ES-I3 (cell line): ENCODE measurements around the gene RNLS.

Source experiments
- H3K36me3 ChIP-seq: 2 replicates; pipeline ENCODE4 v1.6.1; 2013; ENCODE audit warnings: mild to moderate bottlenecking, low read length, control low read depth, moderate library complexity; ENCODE audit not compliant: insufficient read depth
- H3K4me1 ChIP-seq: 2 replicates; pipeline ENCODE4 v1.6.1; 2013; ENCODE audit warnings: mild to moderate bottlenecking, control low read depth, low read length; ENCODE audit not compliant: insufficient read depth
- H3K9ac ChIP-seq: 2 replicates; pipeline ENCODE4 v1.6.1; 2013; ENCODE audit warnings: low read depth, mild to moderate bottlenecking, low read length, moderate library complexity
- H3K9me3 ChIP-seq: 2 replicates; pipeline ENCODE4 v1.6.1; 2013; ENCODE audit warnings: mild to moderate bottlenecking, low read length, moderate library complexity; ENCODE audit not compliant: control insufficient read depth, insufficient read depth

Gene RNLS

DNA sequence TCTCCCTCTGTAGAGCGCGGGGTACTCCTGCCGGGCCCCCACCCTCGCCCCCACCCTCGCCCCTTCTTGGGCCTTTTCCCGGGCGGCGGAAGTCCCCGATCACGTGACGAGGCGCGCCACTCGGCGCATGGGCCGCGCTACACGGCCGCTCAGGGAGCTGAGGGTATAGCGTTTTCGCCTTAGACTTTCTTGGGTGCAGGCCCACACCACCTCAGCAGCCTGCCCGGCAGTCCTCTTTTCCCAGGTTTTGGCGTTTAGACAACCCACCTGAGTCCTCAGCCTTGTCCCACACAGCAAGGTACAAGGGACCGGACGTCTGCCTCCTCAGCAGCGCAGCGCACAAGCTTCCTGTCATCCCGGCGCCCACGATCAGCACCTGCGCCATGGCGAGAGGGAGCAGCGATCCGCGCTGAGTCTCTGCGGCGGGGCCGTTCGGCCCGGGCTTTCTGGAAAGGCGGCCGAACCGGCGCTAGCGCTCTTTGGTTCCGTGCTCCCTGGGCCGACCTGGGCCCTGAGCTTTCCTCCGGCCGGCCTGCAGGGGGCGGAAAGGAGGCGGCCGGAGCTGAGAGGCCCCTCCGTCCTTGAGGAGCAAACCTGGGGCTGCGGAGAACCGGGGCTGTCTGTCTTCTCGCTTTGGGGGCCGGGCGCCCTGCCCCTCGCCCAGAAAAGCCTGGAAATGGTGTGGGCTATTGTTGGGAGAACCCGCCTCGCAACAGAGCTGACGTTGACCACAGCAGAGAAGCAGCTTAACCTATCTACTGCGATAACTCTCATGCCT, at the start of gene RNLS:
Gene RNLS, minus strand, starts transcription at position 513 of the 778 bp plus-strand sequence.
- Histone ChIP-seq H3K9me3 (no peaks in the 10 kb centered on the region), H3K9ac (peak within 1 kb of the TSS; percentile 99), H3K36me3 (no peaks in the 10 kb centered on the region), H3K4me1 (no peaks in the 10 kb centered on the region)

DNA sequence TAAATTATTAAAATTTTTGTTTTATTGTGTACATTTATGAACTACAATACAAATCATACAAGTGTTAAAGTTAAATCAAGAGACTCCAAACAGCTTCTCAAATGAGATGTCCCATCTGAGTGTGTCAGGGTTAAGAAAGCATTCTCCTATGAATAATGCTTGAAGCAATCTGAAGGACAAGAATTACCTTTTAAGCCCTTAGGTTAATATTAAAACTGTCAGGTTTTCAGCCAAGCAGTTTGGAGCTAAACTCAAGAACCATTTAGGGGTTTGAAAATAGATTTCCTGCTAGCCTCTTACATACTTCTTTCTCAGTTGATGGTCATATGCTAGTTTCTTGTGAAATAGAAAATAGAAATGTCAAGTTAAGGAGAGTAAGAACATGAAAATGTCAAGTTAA, 41.7 kb upstream of the RNLS start:
- no peaks in the 10 kb centered on the region for H3K36me3 ChIP-seq
- peaks cover 7% of the 10 kb centered on the region; the same call in 1 of the 2 replicates for H3K4me1 ChIP-seq
- H3K9me3 ChIP-seq: no peaks in the 10 kb centered on the region
- H3K9ac ChIP-seq: no peak overlapping the region

DNA sequence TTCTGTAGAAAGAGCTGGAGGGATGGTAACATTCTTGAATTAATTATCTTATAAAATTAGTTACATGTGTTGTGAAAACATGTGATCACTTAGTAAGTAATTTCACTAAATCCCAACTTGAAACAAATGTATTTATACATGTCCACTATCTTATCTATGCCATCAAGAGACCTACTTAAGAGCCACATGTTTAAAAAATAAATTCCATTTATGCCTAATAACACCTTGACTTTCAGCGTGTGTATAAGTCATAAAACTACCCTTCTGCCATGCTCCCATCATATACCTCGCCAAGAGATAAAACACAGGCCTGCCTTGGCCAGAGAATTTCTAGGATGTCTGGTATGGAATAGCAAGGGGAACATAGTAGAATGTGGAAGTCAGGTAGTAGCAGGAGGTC, 40.7 kb upstream of the RNLS start:
- Histone ChIP-seq H3K36me3 (no peaks in the 10 kb centered on the region), H3K4me1 (peaks cover 7% of the 10 kb centered on the region; the same call in 1 of the 2 replicates), H3K9me3 (no peaks in the 10 kb centered on the region), H3K9ac (no peak overlapping the region)

DNA sequence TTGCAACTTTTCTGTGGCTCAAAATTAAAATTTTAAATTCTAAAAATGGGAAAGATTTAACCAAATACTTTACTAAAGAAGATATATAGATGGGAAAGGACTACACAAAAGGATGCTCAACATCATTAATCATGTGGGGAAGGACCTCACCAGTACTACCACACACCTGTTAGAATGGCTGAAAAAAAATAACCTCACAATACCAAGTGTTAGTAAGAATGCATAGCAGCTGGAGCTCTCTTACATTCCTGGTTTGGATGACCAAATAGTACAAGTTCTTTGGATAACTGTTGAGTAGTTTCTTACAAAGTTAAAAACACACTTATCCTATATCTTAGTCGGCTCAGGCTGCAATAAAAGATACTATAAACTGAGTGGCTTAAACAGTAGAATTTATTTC, 37.3 kb upstream of the RNLS start:
- peaks cover 7% of the 10 kb centered on the region; the same call in 1 of the 2 replicates for H3K4me1 ChIP-seq
- H3K9ac ChIP-seq: no peak overlapping the region
- no peaks in the 10 kb centered on the region for H3K9me3 ChIP-seq
- H3K36me3 ChIP-seq: no peaks in the 10 kb centered on the region

DNA sequence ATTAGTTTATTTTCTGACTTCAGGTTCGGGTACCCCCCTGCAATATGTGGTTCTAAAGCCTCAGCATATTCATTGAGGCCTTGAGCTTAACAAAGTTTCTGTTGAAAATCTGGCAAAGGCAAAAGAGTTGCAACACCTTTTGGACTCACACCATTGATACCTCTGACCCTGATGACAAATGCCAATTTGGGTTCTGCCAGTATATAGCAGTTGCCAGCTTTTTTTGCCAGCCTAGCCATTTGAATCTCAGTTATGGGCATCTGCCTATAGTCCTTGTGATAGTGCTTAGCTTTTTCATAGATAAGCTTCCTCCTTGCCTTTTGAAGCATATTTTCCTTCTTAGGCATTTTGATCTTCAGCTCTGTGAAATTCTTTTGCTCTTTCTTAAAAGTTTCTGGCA, 35.4 kb upstream of the RNLS start:
- no peaks in the 10 kb centered on the region for H3K36me3 ChIP-seq
- no peak overlapping the region for H3K9ac ChIP-seq
- H3K4me1 ChIP-seq: no peaks in the 10 kb centered on the region
- no peaks in the 10 kb centered on the region for H3K9me3 ChIP-seq

DNA sequence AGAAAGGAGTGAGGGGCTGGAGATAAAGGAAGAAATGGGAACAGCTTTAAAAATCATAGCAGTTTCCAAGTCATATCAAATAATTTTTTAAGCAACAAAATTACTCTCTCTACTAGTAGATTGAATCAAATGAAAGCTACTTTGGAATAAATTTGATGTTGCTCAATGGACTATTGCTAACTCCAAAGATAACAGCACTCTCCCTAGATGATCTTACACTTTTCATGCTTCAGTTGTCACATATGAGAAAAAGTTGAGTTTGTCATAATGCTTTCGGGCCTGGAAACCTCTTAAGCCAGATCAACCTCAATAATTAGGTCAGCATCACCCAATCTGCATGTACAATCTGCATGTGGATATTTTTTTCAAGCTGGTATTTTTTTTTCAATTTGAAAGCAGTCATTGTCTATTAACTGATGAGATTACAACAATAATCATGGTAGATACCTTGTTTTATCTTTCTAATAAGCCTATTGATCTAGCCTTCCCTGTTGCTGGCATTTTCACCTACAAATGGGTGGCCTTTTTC, 34.7 kb upstream of the RNLS start:
- Histone ChIP-seq H3K36me3 (no peaks in the 10 kb centered on the region), H3K9ac (no peak overlapping the region), H3K9me3 (no peaks in the 10 kb centered on the region), H3K4me1 (no peaks in the 10 kb centered on the region)

DNA sequence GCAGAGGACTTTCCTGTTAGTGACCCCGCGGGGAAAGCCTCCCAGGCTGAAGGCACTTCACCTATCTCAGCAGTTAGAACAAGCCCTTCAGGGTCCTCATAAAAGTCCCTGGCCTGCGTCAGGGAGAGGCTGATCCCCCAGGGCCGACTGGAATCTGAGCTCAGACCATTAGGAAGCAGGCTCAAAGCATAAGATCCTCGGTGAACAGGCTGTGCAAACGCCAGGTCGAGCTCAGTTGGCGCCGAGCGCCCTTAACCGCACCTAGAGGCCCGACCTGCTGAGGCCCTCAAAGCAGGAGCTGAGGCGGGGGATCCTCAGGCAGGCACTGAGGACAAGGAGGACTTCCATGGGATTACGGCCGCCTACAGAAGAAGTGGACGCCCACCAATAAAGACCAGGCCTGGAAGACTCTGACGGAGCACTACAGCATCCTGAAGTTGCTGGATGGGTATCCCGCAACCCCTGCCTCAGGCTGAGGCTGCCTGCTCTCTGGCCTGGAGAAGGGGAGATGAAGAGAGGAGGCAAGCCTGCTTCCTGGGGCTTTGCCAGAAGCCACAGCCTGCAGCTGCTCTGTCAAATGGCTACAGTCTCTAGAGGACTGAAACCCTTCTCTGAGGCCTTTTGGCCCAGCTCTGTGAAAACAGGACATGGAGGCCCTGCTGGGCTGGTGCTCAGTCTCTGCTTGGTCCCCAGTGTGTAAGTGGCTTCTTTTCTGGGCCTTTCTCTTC, 33.3 kb upstream of the RNLS start:
- Histone ChIP-seq H3K36me3 (no peaks in the 10 kb centered on the region), H3K9me3 (no peaks in the 10 kb centered on the region), H3K4me1 (no peaks in the 10 kb centered on the region), H3K9ac (no peak overlapping the region)

DNA sequence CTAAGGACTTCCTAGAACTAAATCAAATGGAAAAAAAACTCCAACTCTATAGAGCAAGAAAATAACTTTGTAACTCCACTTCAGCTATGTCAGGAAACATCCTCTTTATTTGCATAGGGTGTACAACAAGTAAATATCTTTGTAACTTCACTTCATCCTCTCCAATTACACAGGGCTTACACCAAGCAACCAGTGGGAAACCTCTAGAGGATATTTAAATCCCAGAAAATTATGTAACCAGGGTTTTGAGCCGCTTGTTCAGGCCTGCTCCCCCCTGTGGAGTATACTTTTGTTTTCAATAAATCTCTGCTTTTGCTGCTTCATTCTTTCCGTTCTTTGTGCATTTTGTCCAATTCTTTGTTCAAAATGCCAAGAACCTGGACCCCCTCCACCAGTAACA, 25.7 kb upstream of the RNLS start:
- no peaks in the 10 kb centered on the region for H3K9me3 ChIP-seq
- no peak overlapping the region for H3K9ac ChIP-seq
- no peaks in the 10 kb centered on the region for H3K4me1 ChIP-seq
- H3K36me3 ChIP-seq: no peaks in the 10 kb centered on the region

DNA sequence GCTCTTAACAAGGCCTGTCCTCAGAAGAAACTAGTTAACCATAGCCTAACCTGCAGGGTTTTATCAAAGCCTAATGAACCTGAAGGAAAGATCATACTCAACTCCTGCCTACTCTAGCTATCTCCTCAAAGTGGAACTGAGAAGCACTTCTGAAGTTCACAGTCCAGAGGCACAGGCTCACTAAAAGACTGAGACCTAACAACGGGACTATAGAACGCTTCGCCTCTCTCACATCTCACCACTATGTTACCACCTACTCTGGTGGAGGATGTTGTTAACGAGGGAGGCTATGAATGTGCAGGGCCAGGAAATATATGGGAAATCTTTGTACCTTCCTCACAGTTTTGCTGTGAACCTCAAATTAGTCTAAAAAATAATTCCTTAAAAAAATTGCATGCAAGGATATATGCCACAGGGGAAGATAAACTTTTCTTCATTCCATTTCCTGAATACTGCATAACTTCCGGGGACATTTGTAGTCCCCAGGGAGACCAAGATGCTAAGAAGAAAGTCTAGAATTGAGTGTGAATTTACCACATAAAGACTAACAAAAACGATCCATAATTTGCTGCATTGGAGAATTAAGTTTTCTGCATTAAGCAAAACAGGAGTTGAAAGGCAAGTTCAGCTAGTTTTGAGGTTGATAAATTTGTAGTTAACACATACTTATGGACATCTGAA, 25.1 kb upstream of the RNLS start:
- no peaks in the 10 kb centered on the region for H3K36me3 ChIP-seq
- no peak overlapping the region for H3K9ac ChIP-seq
- H3K9me3 ChIP-seq: no peaks in the 10 kb centered on the region

DNA sequence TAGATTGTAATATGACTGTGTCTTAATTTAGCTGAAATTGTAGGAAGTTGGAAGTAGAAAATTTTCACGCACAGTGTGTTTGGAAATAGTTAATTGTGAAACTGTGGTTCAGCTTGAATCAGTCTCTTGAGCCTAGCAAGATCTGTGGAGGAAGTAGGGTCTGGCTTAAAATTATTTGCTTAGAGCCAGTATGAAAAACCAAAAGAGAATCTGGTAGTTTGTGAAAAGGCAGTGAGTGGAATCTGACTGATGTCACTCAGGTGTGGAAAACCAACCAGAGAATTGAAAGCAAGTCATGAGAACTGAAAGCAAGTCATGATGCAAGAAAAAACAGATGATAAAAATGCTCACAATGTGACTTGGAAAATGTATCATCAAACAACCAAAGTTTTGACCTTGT, 14.9 kb upstream of the RNLS start:
- Histone ChIP-seq H3K9ac (no peak overlapping the region), H3K4me1 (no peaks in the 10 kb centered on the region), H3K9me3 (no peaks in the 10 kb centered on the region; the same call in 1 of the 2 replicates), H3K36me3 (no peaks in the 10 kb centered on the region)

More for the DNA sequence above, 25.1 kb upstream of the RNLS start:
- H3K4me1 ChIP-seq: no peaks in the 10 kb centered on the region

DNA sequence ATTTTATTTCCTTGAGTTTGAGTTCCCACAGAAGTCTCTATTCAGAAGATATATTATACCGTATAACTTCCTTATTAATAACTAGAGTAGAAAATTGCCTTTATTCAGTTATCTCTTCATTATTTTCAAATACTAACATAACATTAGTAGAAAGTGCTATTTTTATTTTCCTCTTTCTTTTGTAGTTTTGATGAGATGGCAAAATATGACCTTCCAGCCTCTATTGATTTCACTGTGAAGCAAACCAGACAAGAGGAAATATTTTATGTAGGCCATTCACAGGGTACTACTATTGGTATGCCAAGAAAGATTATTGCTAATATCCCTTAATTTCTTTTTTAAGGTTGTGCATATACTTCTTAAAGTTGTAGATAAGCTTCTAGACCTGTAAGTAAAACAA, 11.4 kb upstream of the RNLS start:
- no peak overlapping the region for H3K9ac ChIP-seq
- H3K9me3 ChIP-seq: no peaks in the 10 kb centered on the region
- H3K4me1 ChIP-seq: no peaks in the 10 kb centered on the region
- H3K36me3 ChIP-seq: no peaks in the 10 kb centered on the region

DNA sequence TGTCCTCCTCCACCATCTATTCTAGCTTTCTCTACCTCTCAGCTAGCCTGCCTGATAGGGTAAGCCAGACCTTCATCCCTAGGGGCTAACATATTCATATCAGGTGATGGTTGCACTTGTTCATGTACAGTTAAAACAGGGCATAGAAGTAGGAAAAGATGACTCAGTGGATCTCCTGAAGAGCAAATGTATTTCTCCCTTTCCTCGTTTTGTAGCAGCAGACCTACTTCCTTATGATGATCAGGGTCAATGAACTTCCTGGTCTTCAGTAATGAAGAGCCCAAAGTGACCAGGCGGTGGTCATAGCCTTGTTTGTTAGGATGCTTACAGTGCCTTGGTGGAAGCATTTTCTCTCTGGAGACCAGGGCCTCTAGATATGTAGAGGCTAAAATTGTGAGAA, 9.8 kb upstream of the RNLS start:
- no peak overlapping the region for H3K9ac ChIP-seq
- H3K4me1 ChIP-seq: no peaks in the 10 kb centered on the region
- no peaks in the 10 kb centered on the region for H3K36me3 ChIP-seq
- no peaks in the 10 kb centered on the region for H3K9me3 ChIP-seq

DNA sequence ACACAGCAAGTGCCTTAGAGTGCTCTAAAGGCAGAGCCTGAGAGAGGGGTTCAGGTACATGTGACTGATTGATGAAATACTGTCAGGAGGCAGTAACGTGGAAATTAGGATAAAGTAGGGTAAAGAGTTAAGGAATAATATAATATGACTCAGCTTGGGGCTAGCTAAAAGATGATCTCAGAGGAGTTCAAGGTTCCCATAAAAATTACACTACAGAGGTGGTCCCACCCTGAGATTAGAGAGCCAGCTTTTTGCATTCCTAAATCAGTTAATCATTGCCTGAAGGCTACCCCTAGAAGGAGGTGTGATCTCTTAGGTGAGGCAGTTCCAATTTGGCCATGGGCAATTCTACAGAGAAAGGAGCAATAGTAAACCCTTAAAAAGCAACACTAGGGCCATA, 9.3 kb upstream of the RNLS start:
- Histone ChIP-seq H3K9ac (no peak overlapping the region), H3K9me3 (no peaks in the 10 kb centered on the region), H3K36me3 (no peaks in the 10 kb centered on the region), H3K4me1 (no peaks in the 10 kb centered on the region)

DNA sequence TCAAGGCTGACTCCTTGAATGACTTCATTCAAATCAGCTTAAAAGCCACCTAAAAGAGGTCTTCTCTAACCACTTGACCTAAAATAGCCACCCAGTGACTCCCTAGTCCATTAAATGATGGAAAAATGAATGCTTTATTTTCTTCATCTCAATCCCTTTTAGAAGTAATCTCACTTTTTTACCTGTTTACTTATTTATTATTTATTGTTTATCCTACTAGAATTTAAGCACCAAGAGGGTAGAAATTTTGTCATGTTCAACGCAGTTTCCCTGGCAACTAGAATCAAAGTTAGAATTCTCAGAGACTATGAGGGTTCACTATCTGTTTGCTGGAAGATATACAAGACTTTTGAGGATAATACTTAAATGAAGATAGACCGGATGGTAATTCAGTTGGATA, 3.3 kb upstream of the RNLS start, which contains the start of gene LIPJ:
Gene LIPJ, plus strand, starts transcription at position 301 of the 400 bp plus-strand sequence. CDS start 3,926 bp downstream, outside the sequence.
- H3K9ac ChIP-seq: no peak within 1 kb of the TSS
- no peaks in the 10 kb centered on the region for H3K36me3 ChIP-seq
- no peaks in the 10 kb centered on the region for H3K9me3 ChIP-seq
- no peaks in the 10 kb centered on the region for H3K4me1 ChIP-seq
